Neuronal stem cell (in vitro differentiated cells): Measurements from ENCODE around the gene S100PBP.
"Not testable (repeated sequence)": the region's sequence is repeated elsewhere in the genome, so short reads cannot be mapped to it uniquely, and the experiment has no call there.

ENCODE experiments used
- DNase-seq: peaks from one replicate; pipeline ENCODE4 v3.0.0-alpha.2; 2013; ENCODE audit warnings: low spot score
- H2AFZ ChIP-seq: one replicate; pipeline ENCODE4 v1.6.1; 2013; ENCODE audit warnings: mild to moderate bottlenecking, low read length, inconsistent platforms
- H2AK5ac ChIP-seq: 2 replicates; pipeline ENCODE4 v1.6.1; 2013; ENCODE audit warnings: low read depth, mild to moderate bottlenecking, inconsistent platforms, low read length, moderate library complexity, mixed read lengths
- H2BK120ac ChIP-seq: 2 replicates; pipeline ENCODE4 v1.6.1; 2013; ENCODE audit warnings: low read depth, mild to moderate bottlenecking, inconsistent platforms, low read length, moderate library complexity, mixed read lengths
- H2BK12ac ChIP-seq: one replicate; pipeline ENCODE4 v1.6.1; 2013; ENCODE audit warnings: low read length, inconsistent platforms
- H2BK15ac ChIP-seq: 2 replicates; pipeline ENCODE4 v1.6.1; 2013; ENCODE audit warnings: mild to moderate bottlenecking, low read length, inconsistent platforms, mixed read lengths
- H2BK5ac ChIP-seq: one replicate; pipeline ENCODE4 v1.6.1; 2013; ENCODE audit warnings: inconsistent platforms, mild to moderate bottlenecking, low read length, moderate library complexity
- H3K14ac ChIP-seq: one replicate; pipeline ENCODE4 v1.6.1; 2013; ENCODE audit warnings: low read length, inconsistent platforms
- H3K18ac ChIP-seq: 2 replicates; pipeline ENCODE4 v1.6.1; 2013; ENCODE audit warnings: low read length, inconsistent platforms
- H3K23ac ChIP-seq: 2 replicates; pipeline ENCODE4 v1.6.1; 2013; ENCODE audit warnings: low read depth, mild to moderate bottlenecking, mixed read lengths, low read length, inconsistent platforms; ENCODE audit not compliant: poor library complexity
- H3K27ac ChIP-seq: replicated peaks from 3 replicates; pipeline ENCODE4 v1.5.1; 2013; ENCODE audit warnings: low read length, inconsistent platforms
- H3K27me3 ChIP-seq, 3 experiments: 2 replicates each; pipeline ENCODE4 v1.6.1; 2013; ENCODE audit warnings: low read length in 3 of 3, mild to moderate bottlenecking in 2 of 3, inconsistent platforms in 1 of 3, low read depth in 1 of 3, mixed read lengths in 1 of 3, moderate library complexity in 1 of 3; ENCODE audit not compliant: control insufficient read depth in 3 of 3, insufficient read depth in 3 of 3
- H3K36me3 ChIP-seq, 2 donors: replicated peaks in 1 of 2; 2 replicates each; pipeline ENCODE4 v1.6.1; 2013; ENCODE audit warnings: low read length in 2 of 2; ENCODE audit not compliant: control insufficient read depth in 2 of 2, insufficient read depth in 2 of 2
- H3K4ac ChIP-seq: 2 replicates; pipeline ENCODE4 v1.6.1; 2013; ENCODE audit warnings: inconsistent platforms, mild to moderate bottlenecking, low read length, moderate library complexity
- H3K4me1 ChIP-seq, 2 donors: 1 replicate in 1 of 2; 2 replicates in 1 of 2; pipeline ENCODE4 v1.6.1; 2013; ENCODE audit warnings: low read length in 2 of 2, low read depth in 1 of 2; ENCODE audit not compliant: control insufficient read depth in 2 of 2, insufficient read depth in 1 of 2
- H3K4me2 ChIP-seq: one replicate; pipeline ENCODE4 v1.6.1; 2013; ENCODE audit warnings: mild to moderate bottlenecking, low read length, inconsistent platforms; ENCODE audit not compliant: insufficient read depth, poor library complexity, severe bottlenecking
- H3K4me3 ChIP-seq, 2 donors: 2 replicates each; pipeline ENCODE4 v1.5.1; 2013; ENCODE audit warnings: low read length in 2 of 2, mild to moderate bottlenecking in 2 of 2, inconsistent platforms in 1 of 2, moderate library complexity in 1 of 2
- H3K79me1 ChIP-seq: one replicate; pipeline ENCODE4 v1.6.1; 2013; ENCODE audit warnings: low read depth, mild to moderate bottlenecking, inconsistent platforms, low read length, moderate library complexity
- H3K9ac ChIP-seq: one replicate; pipeline ENCODE4 v1.6.1; 2013; ENCODE audit warnings: mild to moderate bottlenecking, low read depth, low read length, inconsistent platforms; ENCODE audit not compliant: poor library complexity
- H3K9me3 ChIP-seq, 2 donors: replicated peaks in 1 of 2; 2 replicates each; pipeline versions ENCODE3 to v1.6.1; 2013; ENCODE audit warnings: low read length in 2 of 2, mild to moderate bottlenecking in 2 of 2, inconsistent platforms in 1 of 2, low read depth in 1 of 2, mixed read lengths in 1 of 2, moderate library complexity in 1 of 2; ENCODE audit not compliant: control insufficient read depth in 2 of 2, insufficient read depth in 1 of 2
- H4K8ac ChIP-seq: one replicate; pipeline ENCODE4 v1.6.1; 2013; ENCODE audit warnings: low read depth, mild to moderate bottlenecking, inconsistent platforms, low read length, moderate library complexity
- H4K91ac ChIP-seq: one replicate; pipeline ENCODE4 v1.6.1; 2013; ENCODE audit warnings: low read length, low read depth, mild to moderate bottlenecking, inconsistent platforms; ENCODE audit not compliant: poor library complexity
- WGBS, 2 donors: extraction: QIAGEN DNeasy Blood & Tissue Kit; methylation state at CpG; one replicate each; pipeline ENCODE4 v1.1.7; 2013; ENCODE audit warnings: missing lambda C conversion rate in 2 of 2, mixed read lengths in 1 of 2; ENCODE audit not compliant: insufficient read length in 2 of 2, insufficient replicate concordance in 1 of 2; ENCODE audit errors: extremely low coverage in 2 of 2; 5-methylcytosine and 5-hydroxymethylcytosine counted together

The S100PBP gene

DNA sequence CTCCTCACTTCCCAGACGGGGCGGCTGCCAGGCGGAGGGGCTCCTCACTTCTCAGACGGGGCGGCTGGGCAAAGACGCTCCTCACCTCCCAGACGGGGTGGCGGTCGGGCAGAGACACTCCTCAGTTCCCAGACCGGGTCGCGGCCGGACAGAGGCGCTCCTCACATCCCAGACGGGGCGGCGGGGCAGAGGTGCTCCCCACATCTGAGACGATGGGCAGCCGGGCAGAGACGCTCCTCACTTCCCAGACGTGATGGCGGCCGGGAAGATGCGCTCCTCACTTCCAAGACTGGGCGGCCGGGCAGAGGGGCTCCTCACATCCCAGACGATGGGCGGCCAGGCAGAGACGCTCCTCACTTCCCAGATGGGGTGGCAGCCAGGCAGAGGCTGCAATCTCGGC, 13.0 kb upstream of the S100PBP start:
- H3K23ac ChIP-seq, H3K79me1 ChIP-seq, DNase-seq, H2BK5ac ChIP-seq, H3K4ac ChIP-seq, H3K27ac ChIP-seq, H2AFZ ChIP-seq, H3K4me1 ChIP-seq, H3K18ac ChIP-seq, H4K91ac ChIP-seq, H3K14ac ChIP-seq, H2BK120ac ChIP-seq, H3K4me3 ChIP-seq, H3K4me2 ChIP-seq, H3K9ac ChIP-seq, H3K27me3 ChIP-seq, H2BK15ac ChIP-seq, H2AK5ac ChIP-seq, H2BK12ac ChIP-seq, H4K8ac ChIP-seq: not testable (repeated sequence)
- no CpG with 5 or more reads among the region's 30 CpGs for WGBS, 2 donors
- Histone ChIP-seq H3K9me3 (peaks cover 3 to 25% of the 10 kb centered on the region in 2 donors), H3K36me3 (peaks cover 22 to 84% of the 10 kb centered on the region in 2 donors)

DNA sequence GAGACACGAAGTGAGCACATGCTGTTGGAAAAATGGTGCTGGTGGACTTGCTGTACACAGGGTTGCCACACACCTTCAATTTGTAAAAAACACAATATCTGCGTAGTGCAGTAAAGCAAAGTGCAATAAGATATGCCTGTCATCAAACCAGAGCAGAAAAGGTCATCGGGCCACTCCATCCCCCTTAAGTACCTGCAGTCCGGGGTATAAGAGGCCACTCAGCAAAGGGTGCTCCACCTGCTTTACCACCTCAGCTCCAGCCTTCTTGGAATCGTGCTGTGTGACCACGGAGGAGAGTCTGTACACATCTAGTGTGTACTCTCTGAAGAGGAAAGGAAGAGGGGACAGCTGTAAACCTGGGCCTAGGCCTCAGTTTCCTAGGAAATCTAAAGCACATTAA, 11.2 kb upstream of the S100PBP start:
- Histone ChIP-seq H3K27ac (no peak overlapping the region), H3K4me1 (no peaks in the 10 kb centered on the region), H3K23ac (no peak overlapping the region), H3K27me3 (no peaks in the 10 kb centered on the region), H4K8ac (no peak overlapping the region), H2BK120ac (no peak overlapping the region), H2BK12ac (no peak overlapping the region), H2AK5ac (no peak overlapping the region), H4K91ac (no peak overlapping the region), H3K9me3 (peaks cover 3 to 25% of the 10 kb centered on the region in 2 donors), H2BK5ac (no peak overlapping the region), H2BK15ac (no peak overlapping the region), H3K4ac (no peak overlapping the region), H3K9ac (no peak overlapping the region), H3K18ac (no peak overlapping the region), H2AFZ (no peak overlapping the region), H3K4me2 (no peak overlapping the region), H3K36me3 (peaks cover 24 to 84% of the 10 kb centered on the region in 2 donors), H3K79me1 (peaks cover 3% of the 10 kb centered on the region), H3K4me3 (no peak overlapping the region), H3K14ac (no peak overlapping the region)
- WGBS, 2 donors: no CpG with 5 or more reads among the region's 6 CpGs
- DNase-seq: no peak

GRCh38 chr1:32806910-32807523, 10.4 kb upstream of the S100PBP start:
- no peak overlapping the region for H2BK15ac ChIP-seq
- H3K23ac ChIP-seq: no peak overlapping the region
- H3K9me3 ChIP-seq: peaks cover 3 to 25% of the 10 kb centered on the region in 2 donors
- H3K79me1 ChIP-seq: peaks cover 3% of the 10 kb centered on the region
- no CpG with 5 or more reads among the region's 4 CpGs for WGBS, 2 donors
- H4K8ac ChIP-seq: no peak overlapping the region
- H3K14ac ChIP-seq: no peak overlapping the region
- no peak overlapping the region for H4K91ac ChIP-seq
- no peak overlapping the region for H3K4me3 ChIP-seq
- H3K18ac ChIP-seq: no peak overlapping the region
- no peak overlapping the region for H2BK5ac ChIP-seq
- H3K4ac ChIP-seq: no peak overlapping the region
- no peak overlapping the region for H2BK120ac ChIP-seq
- H3K9ac ChIP-seq: no peak overlapping the region
- no peaks in the 10 kb centered on the region for H3K27me3 ChIP-seq
- no peak for DNase-seq
- no peak overlapping the region for H2AFZ ChIP-seq
- peaks cover 22 to 85% of the 10 kb centered on the region in 2 donors for H3K36me3 ChIP-seq
- no peak overlapping the region for H2BK12ac ChIP-seq
- H2AK5ac ChIP-seq: no peak overlapping the region
- H3K4me1 ChIP-seq: no peaks in the 10 kb centered on the region
- H3K4me2 ChIP-seq: no peak overlapping the region
- no peak overlapping the region for H3K27ac ChIP-seq

- H3K4me1 ChIP-seq: no peaks in the 10 kb centered on the region
- H3K9ac ChIP-seq: no peak overlapping the region
- H3K36me3 ChIP-seq: peaks cover 12 to 83% of the 10 kb centered on the region in 2 donors
- H3K27me3 ChIP-seq: no peaks in the 10 kb centered on the region
- H3K4ac ChIP-seq: no peak overlapping the region
- no peak overlapping the region for H2BK5ac ChIP-seq
- H3K14ac ChIP-seq: no peak overlapping the region
- H3K9me3 ChIP-seq: peaks cover 3 to 14% of the 10 kb centered on the region in 2 donors
- H3K27ac ChIP-seq: no peak overlapping the region
- H3K18ac ChIP-seq: no peak overlapping the region
- H3K4me2 ChIP-seq: no peak overlapping the region
- peaks cover 3% of the 10 kb centered on the region for H3K79me1 ChIP-seq
- H3K4me3 ChIP-seq: no peak overlapping the region
- H2AFZ ChIP-seq: no peak overlapping the region
- H2AK5ac ChIP-seq: no peak overlapping the region
- H4K91ac ChIP-seq: no peak overlapping the region
- H3K23ac ChIP-seq: no peak overlapping the region
- no peak for DNase-seq
- H2BK120ac ChIP-seq: no peak overlapping the region
- H2BK15ac ChIP-seq: no peak overlapping the region
- WGBS, 2 donors: no CpG with 5 or more reads among the region's 4 CpGs
- no peak overlapping the region for H4K8ac ChIP-seq
- no peak overlapping the region for H2BK12ac ChIP-seq
Measured at GRCh38 chr1:32808580-32808979, 8.9 kb upstream of the S100PBP start.
